IMR-90 (cell line): ENCODE measurements around the gene DUSP16. TPM values are rescaled to one million over a fixed set of nuclear protein-coding genes. Genes with fewer than 3 reads are reported as not detected.

Experiments used
- ATAC-seq: fragments of 200-7000 bp; cut with Tn5 transposase; 2 replicates; pipeline ENCODE4 v1.9.1; 2020; ENCODE audit warnings: low read depth, mild to moderate bottlenecking, moderate library complexity
- BruUV-seq: library from RNA; stranded (reverse); fragments of 400-500 nt; replicated peaks from 2 replicates; lab custom pipeline; 2021; lab: Mats Ljungman, UMichigan
- CTCF ChIA-PET: fragments of 300-600 bp; formaldehyde crosslinking; extraction: SDS; loops from one replicate; lab custom pipeline; 2021; ENCODE audit warnings: antibody characterized with exemption; lab: Yijun Ruan, JAX
- POLR2A ChIA-PET: fragments of 300-600 bp; sonication (Branson Sonifier 250); formaldehyde crosslinking; loops from one replicate; lab custom pipeline; 2022; ENCODE audit warnings: antibody characterized with exemption; ENCODE audit not compliant: unreplicated experiment; lab: Charles Lee
- DNase-seq: peaks from one replicate; pipeline ENCODE4 v3.0.0; 2013
- H2AFZ ChIP-seq: replicated peaks from 2 replicates; pipeline ENCODE3; 2013; ENCODE audit warnings: low read length, mild to moderate bottlenecking; ENCODE audit not compliant: poor library complexity
- H2AK5ac ChIP-seq: 2 replicates; pipeline ENCODE4 v1.6.1; 2013; ENCODE audit warnings: low read depth, low read length, inconsistent platforms
- H2AK9ac ChIP-seq: replicated peaks from 2 replicates; pipeline ENCODE3; 2013; ENCODE audit warnings: mild to moderate bottlenecking, low read depth, low read length, moderate library complexity; ENCODE audit not compliant: poor library complexity
- H2BK120ac ChIP-seq: 2 replicates; pipeline ENCODE4 v1.6.1; 2013; ENCODE audit warnings: low read depth, low read length, inconsistent platforms
- H2BK15ac ChIP-seq: 3 replicates; pipeline ENCODE4 v1.6.1; 2013; ENCODE audit warnings: low read depth, low read length, inconsistent platforms
- H2BK20ac ChIP-seq: 2 replicates; pipeline ENCODE4 v1.6.1; 2013; ENCODE audit warnings: low read depth, mild to moderate bottlenecking, inconsistent platforms, low read length, moderate library complexity
- H2BK5ac ChIP-seq: 2 replicates; pipeline ENCODE4 v1.6.1; 2013; ENCODE audit warnings: mild to moderate bottlenecking, low read depth, low read length, inconsistent platforms; ENCODE audit not compliant: poor library complexity, severe bottlenecking
- H3K14ac ChIP-seq: replicated peaks from 2 replicates; pipeline ENCODE4 v1.6.1; 2013; ENCODE audit warnings: low read depth, low read length, inconsistent platforms
- H3K18ac ChIP-seq: 2 replicates; pipeline ENCODE4 v1.6.1; 2013; ENCODE audit warnings: low read depth, low read length, control low read depth
- H3K23ac ChIP-seq: 2 replicates; pipeline ENCODE4 v1.6.1; 2013; ENCODE audit warnings: low read depth, low read length, inconsistent platforms
- H3K27ac ChIP-seq: 2 replicates; pipeline ENCODE4 v1.5.1; 2013; ENCODE audit warnings: mild to moderate bottlenecking, control low read depth, low read length; ENCODE audit not compliant: insufficient read depth
- H3K27me3 ChIP-seq: 2 replicates; pipeline ENCODE4 v1.6.1; 2013; ENCODE audit warnings: low read length; ENCODE audit not compliant: control insufficient read depth, insufficient read depth
- H3K36me3 ChIP-seq: 2 replicates; pipeline ENCODE4 v1.6.1; 2013; ENCODE audit warnings: low read length, mixed read lengths; ENCODE audit not compliant: control insufficient read depth, insufficient read depth
- H3K4ac ChIP-seq: 2 replicates; pipeline ENCODE4 v1.6.1; 2013; ENCODE audit warnings: low read depth, low read length, inconsistent platforms
- H3K4me1 ChIP-seq: 2 replicates; pipeline ENCODE4 v1.6.1; 2013; ENCODE audit warnings: low read length, mixed read lengths; ENCODE audit not compliant: control insufficient read depth, insufficient read depth
- H3K4me2 ChIP-seq: 2 replicates; pipeline ENCODE4 v1.6.1; 2013; ENCODE audit warnings: low read depth, mild to moderate bottlenecking, control low read depth, low read length, moderate library complexity
- H3K4me3 ChIP-seq: 2 replicates; pipeline ENCODE4 v1.5.1; 2013; ENCODE audit warnings: low read depth, mild to moderate bottlenecking, control low read depth, low read length, moderate library complexity; ENCODE audit not compliant: insufficient read depth
- H3K56ac ChIP-seq: 2 replicates; pipeline ENCODE4 v1.6.1; 2013; ENCODE audit warnings: low read length, inconsistent platforms; ENCODE audit not compliant: insufficient read depth; ENCODE audit errors: extremely low read depth
- H3K79me1 ChIP-seq, 2 experiments: 2 replicates each; pipeline ENCODE4 v1.6.1; 2013; ENCODE audit warnings: low read length in 2 of 2, inconsistent platforms in 1 of 2, low read depth in 1 of 2
- H3K9ac ChIP-seq: 2 replicates; pipeline ENCODE4 v1.6.1; 2013; ENCODE audit warnings: low read depth, low read length, control low read depth
- H3K9me1 ChIP-seq: 2 replicates; pipeline ENCODE4 v1.6.1; 2013; ENCODE audit warnings: low read length, inconsistent platforms; ENCODE audit not compliant: insufficient read depth
- H3K9me3 ChIP-seq: 2 replicates; pipeline ENCODE4 v1.6.1; 2013; ENCODE audit warnings: low read length; ENCODE audit not compliant: control insufficient read depth, insufficient read depth
- H4K20me1 ChIP-seq: 2 replicates; pipeline ENCODE4 v1.6.1; 2013; ENCODE audit warnings: low read length, inconsistent platforms; ENCODE audit not compliant: insufficient read depth
- H4K5ac ChIP-seq: 2 replicates; pipeline ENCODE4 v1.6.1; 2013; ENCODE audit warnings: mild to moderate bottlenecking, low read depth, low read length, control low read depth
- H4K8ac ChIP-seq, 2 experiments: 2 replicates each; pipeline ENCODE4 v1.6.1; 2013; ENCODE audit warnings: low read depth in 2 of 2, low read length in 2 of 2, control low read depth in 1 of 2, inconsistent platforms in 1 of 2
- H4K91ac ChIP-seq: 2 replicates; pipeline ENCODE4 v1.6.1; 2013; ENCODE audit warnings: low read depth, low read length, inconsistent platforms; ENCODE audit not compliant: insufficient read depth
- BHLHE40 ChIP-seq: fragments of 150-350 bp; IDR thresholded peaks from 2 replicates; pipeline ENCODE4 v1.6.1; 2016; ENCODE audit warnings: mild to moderate bottlenecking, low read depth, low read length
- CHD1 ChIP-seq: IDR thresholded peaks from 2 replicates; pipeline ENCODE4 v1.6.1; 2012; ENCODE audit warnings: low read depth, low read length, improper control_type of control experiment
- CTCF ChIP-seq: conservative IDR thresholded peaks from 2 replicates; pipeline ENCODE4 v1.5.1; 2012; ENCODE audit warnings: mild to moderate bottlenecking, low read depth, low read length, improper control_type of control experiment
- FOS ChIP-seq: fragments of 150-350 bp; IDR thresholded peaks from 2 replicates; pipeline ENCODE4 v1.6.1; 2016; ENCODE audit warnings: low read depth, low read length
- MAZ ChIP-seq: IDR thresholded peaks from 2 replicates; pipeline ENCODE4 v1.6.1; 2012; ENCODE audit warnings: low read depth, mild to moderate bottlenecking, low read length, improper control_type of control experiment, moderate library complexity, borderline replicate concordance
- NFE2L2 ChIP-seq: fragments of 150-350 bp; IDR thresholded peaks from 2 replicates; pipeline ENCODE4 v1.6.1; 2016; ENCODE audit warnings: low read depth, mild to moderate bottlenecking, low read length
- RCOR1 ChIP-seq: IDR thresholded peaks from 2 replicates; pipeline ENCODE4 v1.6.1; 2012; ENCODE audit warnings: mild to moderate bottlenecking, low read length, improper control_type of control experiment; ENCODE audit not compliant: insufficient replicate concordance
- RFX5 ChIP-seq: IDR thresholded peaks from 2 replicates; pipeline ENCODE4 v1.8.0; 2012; ENCODE audit warnings: low read depth, mild to moderate bottlenecking, low read length, moderate library complexity
- USF2 ChIP-seq: fragments of 150-350 bp; IDR thresholded peaks from 2 replicates; pipeline ENCODE4 v1.6.1; 2017; ENCODE audit warnings: mild to moderate bottlenecking, antibody characterized with exemption, low read length, low read depth
- WGBS, 2 experiments: methylation state at CpG; one replicate each; pipeline versions ENCODE4 v1.1.5 to v1.1.7; 2013; ENCODE audit warnings: missing lambda C conversion rate in 2 of 2; ENCODE audit not compliant: insufficient read length in 1 of 2; ENCODE audit errors: extremely low coverage in 2 of 2; 5-methylcytosine and 5-hydroxymethylcytosine counted together
- dilution Hi-C: fragments of 300-500 bp; cut with HindIII; formaldehyde crosslinking; loops from one replicate; pipeline ENCODE4 v1.14.3; 2018; ENCODE audit warnings: low sequenced_read_pairs; ENCODE audit not compliant: unreplicated experiment
- in situ Hi-C: fragments of 300-500 bp; cut with MboI; formaldehyde crosslinking; loops from 3 replicates; pipeline ENCODE4 v1.14.3; 2019; ENCODE audit warnings: low sequenced_read_pairs, inconsistent platforms, mixed read lengths
- intact Hi-C: fragments of 100-400 bp; cut with micrococcal nuclease; formaldehyde crosslinking; loops from 2 replicates; pipeline ENCODE4 v1.10.0; 2022
- polyA plus RNA-seq, 3 experiments: library from polyadenylated mRNA; depleted of rRNA; stranded (reverse); fragments of >200 nt; gene quantifications; 2 replicates each; pipeline ENCODE4 v1.2.3, GENCODE V29; 2012; ENCODE audit warnings: low replicate concordance in 1 of 3
- total RNA-seq: library from RNA; depleted of rRNA; stranded (reverse); fragments of >200 nt; gene quantifications from 2 replicates; pipeline ENCODE4 v1.2.3, GENCODE V29; 2012

Gene DUSP16
- total and polyA plus RNA-seq, 2 of the 4 experiments (the other 2 are of a cell fraction), result 4.7 to 10.0 TPM

GRCh38 chr12:12427568-12427967, 135.1 kb downstream of the DUSP16 start:
- no peak overlapping the region for H3K23ac ChIP-seq
- CTCF ChIA-PET, result no interaction called here

More at GRCh38 chr12:12427568-12427967, 135.1 kb downstream of the DUSP16 start:
- no peak overlapping the region for H4K8ac ChIP-seq
- BruUV-seq, result no TSS peak
- no peak for ATAC-seq
- no peak overlapping the region; the same call in 1 of the 2 replicates for H2AK5ac ChIP-seq
- H3K56ac ChIP-seq, result no peak overlapping the region
- peaks cover 4% of the 10 kb centered on the region for H3K9me3 ChIP-seq
- no peaks in the 10 kb centered on the region for H3K36me3 ChIP-seq
- POLR2A ChIA-PET, result no interaction called here
- TF ChIP-seq CTCF (no peak), MAZ (no peak), RCOR1 (no peak), NFE2L2 (no peak), BHLHE40 (no peak), CHD1 (no peak), FOS (no peak), RFX5 (no peak), USF2 (no peak)
- H3K4me3 ChIP-seq, result no peak overlapping the region
- H3K9ac ChIP-seq, result no peak overlapping the region
- H2AFZ ChIP-seq, result no peak overlapping the region
- 100% methylated on average over 3 of the region's 4 CpGs; no CpG with 5 or more reads in 1 of the 2 experiments for WGBS, 2 experiments
- no peak overlapping the region for H2BK120ac ChIP-seq
- H3K9me1 ChIP-seq, result peaks cover 4% of the 10 kb centered on the region; the same call in 1 of the 2 replicates
- H3K27me3 ChIP-seq, result no peaks in the 10 kb centered on the region
- H3K4ac ChIP-seq, result no peak overlapping the region
- H3K79me1 ChIP-seq, result peaks cover 4 to 17% of the 10 kb centered on the region in 2 experiments; a peak in 1 of 4 replicates
- no peak overlapping the region for H4K91ac ChIP-seq
- intact Hi-C loops, result no loop called here
- no peak overlapping the region for H2BK15ac ChIP-seq
- H4K5ac ChIP-seq, result no peak overlapping the region
- no peaks in the 10 kb centered on the region for H4K20me1 ChIP-seq
- no peak overlapping the region for H3K14ac ChIP-seq
- no peak overlapping the region for H3K27ac ChIP-seq
- no peak for DNase-seq
- no peak overlapping the region for H2BK20ac ChIP-seq
- no peak overlapping the region for H2BK5ac ChIP-seq
- dilution Hi-C loops, result no loop called here
- no peak overlapping the region for H3K18ac ChIP-seq
- in situ Hi-C loops, result no loop called here
- H2AK9ac ChIP-seq, result no peak overlapping the region
- no peak overlapping the region for H3K4me2 ChIP-seq
- peaks cover 20% of the 10 kb centered on the region for H3K4me1 ChIP-seq
